Measurements from ENCODE around the gene HTR5A. TPM values are rescaled to one million over a fixed set of nuclear protein-coding genes. Genes with fewer than 3 reads are reported as not detected.

Gene HTR5A
- total and polyA plus RNA-seq, 2 donors (not counting 3 experiments of a cell fraction or from before 2014, with no cell fraction given) = not detected

DNA sequence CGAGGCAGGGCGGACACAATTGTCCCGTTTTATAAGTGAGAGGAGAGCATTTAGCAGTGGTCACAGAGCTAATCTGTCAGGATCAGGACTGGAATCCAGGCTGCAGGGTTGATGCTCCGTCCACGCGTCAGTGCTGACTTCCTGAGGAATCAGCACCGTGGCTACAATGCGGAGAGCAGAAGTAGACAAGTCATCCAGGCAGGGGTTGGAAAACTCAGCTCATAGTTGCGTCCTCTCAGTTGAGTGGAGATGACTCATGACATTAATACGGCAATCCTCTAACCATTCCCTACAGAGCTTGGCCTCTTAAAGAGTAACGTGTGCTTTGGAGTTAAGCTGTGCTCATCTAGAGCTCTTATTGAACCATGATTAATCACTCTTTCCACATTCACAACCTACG is 17.1 kb upstream of the HTR5A start:
- ChIA-PET CTCF (no interaction called here), POLR2A (no interaction called here)
- no peak for DNase-seq (ENCODE audit: low read depth, low spot score)
- H3K4me3 ChIP-seq (replicated peaks in 1 of 3; ENCODE audit: insufficient read depth in 1 of 3, low read depth in 1 of 3, low read length in 3 of 3) = no peak overlapping the region
- no peaks in the 10 kb centered on the region for H3K9me1 ChIP-seq (replicated peaks; ENCODE audit: control insufficient read depth, extremely low read depth, insufficient read depth, low read length)
- H3K36me3 ChIP-seq (ENCODE audit: control insufficient read depth in 2 of 2, extremely low read depth in 1 of 2, insufficient read depth in 2 of 2, low read length in 2 of 2) = no peaks in the 10 kb centered on the region
- no peak overlapping the region for H3K9ac ChIP-seq (replicated peaks; ENCODE audit: extremely low read depth, insufficient read depth, low read length)
- no peaks in the 10 kb centered on the region for H4K20me1 ChIP-seq (replicated peaks; ENCODE audit: control insufficient read depth, extremely low read depth, insufficient read depth, low read length)
- TF ChIP-seq MYC (IDR thresholded peaks at IDR 0.05; ENCODE audit: low read depth, low read length) (no peak), POLR2A (IDR thresholded peaks at IDR 0.05; ENCODE audit: low read depth, low read length) (no peak), GATA2 (IDR thresholded peaks at IDR 0.05; ENCODE audit: insufficient read depth, insufficient read length, low read depth, low read length) (no peak), JUN (IDR thresholded peaks at IDR 0.05; ENCODE audit: borderline replicate concordance, insufficient read depth, insufficient read length, low read depth) (no peak), EZH2 (IDR thresholded peaks at IDR 0.05; ENCODE audit: borderline replicate concordance, low read depth, low read length, severe bottlenecking) (no peak), FOS (IDR thresholded peaks at IDR 0.05; ENCODE audit: borderline replicate concordance, insufficient read depth, low read length) (no peak), POLR2AphosphoS5 (IDR thresholded peaks at IDR 0.05; ENCODE audit: insufficient read depth, low read depth, low read length) (no peak)
- TF ChIP-seq, protein P1, sequence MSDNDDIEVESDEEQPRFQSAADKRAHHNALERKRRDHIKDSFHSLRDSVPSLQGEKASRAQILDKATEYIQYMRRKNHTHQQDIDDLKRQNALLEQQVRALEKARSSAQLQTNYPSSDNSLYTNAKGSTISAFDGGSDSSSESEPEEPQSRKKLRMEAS (IDR thresholded peaks at IDR 0.05; ENCODE audit: insufficient read depth, insufficient read length) = no peak
- TF ChIP-seq, protein P2, sequence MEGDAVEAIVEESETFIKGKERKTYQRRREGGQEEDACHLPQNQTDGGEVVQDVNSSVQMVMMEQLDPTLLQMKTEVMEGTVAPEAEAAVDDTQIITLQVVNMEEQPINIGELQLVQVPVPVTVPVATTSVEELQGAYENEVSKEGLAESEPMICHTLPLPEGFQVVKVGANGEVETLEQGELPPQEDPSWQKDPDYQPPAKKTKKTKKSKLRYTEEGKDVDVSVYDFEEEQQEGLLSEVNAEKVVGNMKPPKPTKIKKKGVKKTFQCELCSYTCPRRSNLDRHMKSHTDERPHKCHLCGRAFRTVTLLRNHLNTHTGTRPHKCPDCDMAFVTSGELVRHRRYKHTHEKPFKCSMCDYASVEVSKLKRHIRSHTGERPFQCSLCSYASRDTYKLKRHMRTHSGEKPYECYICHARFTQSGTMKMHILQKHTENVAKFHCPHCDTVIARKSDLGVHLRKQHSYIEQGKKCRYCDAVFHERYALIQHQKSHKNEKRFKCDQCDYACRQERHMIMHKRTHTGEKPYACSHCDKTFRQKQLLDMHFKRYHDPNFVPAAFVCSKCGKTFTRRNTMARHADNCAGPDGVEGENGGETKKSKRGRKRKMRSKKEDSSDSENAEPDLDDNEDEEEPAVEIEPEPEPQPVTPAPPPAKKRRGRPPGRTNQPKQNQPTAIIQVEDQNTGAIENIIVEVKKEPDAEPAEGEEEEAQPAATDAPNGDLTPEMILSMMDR (IDR thresholded peaks at IDR 0.05; ENCODE audit: extremely low read depth in 1 of 2, insufficient read depth in 1 of 2, low read depth in 1 of 2, low read length in 2 of 2) = no peak
- no peaks in the 10 kb centered on the region for H3K79me2 ChIP-seq (ENCODE audit: control insufficient read depth, insufficient read depth, low read length)
- no peak for FAIRE-seq
- H2AFZ ChIP-seq (ENCODE audit: low read depth, low read length) = no peak overlapping the region
- H3K4me2 ChIP-seq (ENCODE audit: insufficient read depth, low read length) = no peak overlapping the region
- dilution Hi-C loops (cut with MboI; ENCODE audit: extremely low pct_ligation_motif_present, low sequenced_read_pairs) (no loop called here), intact Hi-C loops (cut with micrococcal nuclease) (no loop called here)
- no peaks in the 10 kb centered on the region for H3K4me1 ChIP-seq (ENCODE audit: control insufficient read depth, extremely low read depth, insufficient read depth, low read length)
- H3K27me3 ChIP-seq (ENCODE audit: control insufficient read depth in 2 of 2, insufficient read depth in 2 of 2, low read length in 2 of 2) = no peaks in the 10 kb centered on the region
- no TSS peak for BruUV-seq (replicated peaks)
- H3K27ac ChIP-seq (ENCODE audit: insufficient read depth, low read depth, low read length) = no peak overlapping the region
- no peaks in the 10 kb centered on the region for H3K9me3 ChIP-seq (replicated peaks; ENCODE audit: control insufficient read depth, insufficient read depth, low read length)

Measured in endothelial cell of umbilical vein (primary cell).